H1 (cell line): ENCODE data around the gene DOCK10. TPM values are rescaled to one million over a fixed set of nuclear protein-coding genes. Genes with fewer than 3 reads are reported as not detected.

ENCODE experiments used
- CTCF ChIA-PET: fragments of 300-600 bp; sonication (Branson Sonifier 250); formaldehyde crosslinking; loops from one replicate; lab custom pipeline; 2021; ENCODE audit not compliant: partially characterized antibody; lab: Charles Lee
- POLR2A ChIA-PET: fragments of 300-600 bp; sonication (Branson Sonifier 250); formaldehyde crosslinking; loops from one replicate; lab custom pipeline; 2021; ENCODE audit warnings: inconsistent platforms; ENCODE audit not compliant: partially characterized antibody; lab: Charles Lee
- DNase-seq, 2 experiments: peaks; one replicate each; pipeline versions ENCODE4 v3.0.0 to v3.0.0-alpha.2; 2010 to 2022; ENCODE audit warnings: low spot score in 2 of 2, low read depth in 1 of 2, mixed read lengths in 1 of 2
- FAIRE-seq: peaks from 2 replicates; lab custom pipeline; 2011; peaks lifted over from hg19 to GRCh38; lab: Jason Lieb, UNC
- H2AFZ ChIP-seq: 2 replicates; pipeline ENCODE4 v1.8.1; 2012; ENCODE audit warnings: low read length, inconsistent platforms
- H2AK5ac ChIP-seq: 2 replicates; pipeline ENCODE4 v1.6.1; 2013; ENCODE audit warnings: low read depth, low read length
- H2BK120ac ChIP-seq: replicated peaks from 2 replicates; pipeline ENCODE3; 2013; ENCODE audit warnings: low read depth, low read length, inconsistent platforms
- H2BK12ac ChIP-seq: 2 replicates; pipeline ENCODE4 v1.6.1; 2013; ENCODE audit warnings: low read depth, low read length
- H2BK15ac ChIP-seq: 2 replicates; pipeline ENCODE4 v1.6.1; 2013; ENCODE audit warnings: low read length
- H2BK20ac ChIP-seq: 2 replicates; pipeline ENCODE4 v1.6.1; 2013; ENCODE audit warnings: low read length
- H2BK5ac ChIP-seq: 2 replicates; pipeline ENCODE4 v1.6.1; 2013; ENCODE audit warnings: low read depth, low read length
- H3K14ac ChIP-seq: 2 replicates; pipeline ENCODE4 v1.6.1; 2013; ENCODE audit warnings: inconsistent platforms; ENCODE audit not compliant: insufficient read length
- H3K18ac ChIP-seq: 2 replicates; pipeline ENCODE4 v1.6.1; 2013; ENCODE audit warnings: low read length; ENCODE audit errors: extremely low read depth
- H3K23ac ChIP-seq: 2 replicates; pipeline ENCODE4 v1.6.1; 2013; ENCODE audit warnings: inconsistent platforms; ENCODE audit not compliant: insufficient read length
- H3K23me2 ChIP-seq: 2 replicates; pipeline ENCODE4 v1.6.1; 2013; ENCODE audit warnings: low read depth, low read length
- H3K27ac ChIP-seq: 2 replicates; pipeline ENCODE4 v1.6.1; 2011; ENCODE audit warnings: low read depth, low read length, inconsistent platforms
- H3K27me3 ChIP-seq, 4 experiments: replicated peaks in 1 of 4; 1 replicate in 1 of 4; 2 replicates in 3 of 4; pipeline versions ENCODE4 v1.6.1 to v1.8.1; 2011 to 2013; ENCODE audit warnings: low read length in 3 of 4, mild to moderate bottlenecking in 3 of 4, inconsistent platforms in 2 of 4, mixed read lengths in 2 of 4, moderate library complexity in 1 of 4; ENCODE audit not compliant: control insufficient read depth in 3 of 4, insufficient read depth in 3 of 4; ENCODE audit errors: extremely low read depth in 1 of 4
- H3K36me3 ChIP-seq, 4 experiments: 2 replicates each; pipeline versions ENCODE4 v1.6.1 to v1.8.1; 2011 to 2013; ENCODE audit warnings: mild to moderate bottlenecking in 4 of 4, low read length in 3 of 4, moderate library complexity in 2 of 4, control low read depth in 1 of 4, inconsistent platforms in 1 of 4; ENCODE audit not compliant: insufficient read depth in 4 of 4, control insufficient read depth in 2 of 4
- H3K4ac ChIP-seq: replicated peaks from 2 replicates; pipeline ENCODE3; 2013; ENCODE audit warnings: low read length, low read depth, mixed read lengths, inconsistent platforms; ENCODE audit not compliant: insufficient read length
- H3K4me1 ChIP-seq, 4 experiments: replicated peaks in 1 of 4; 1 replicate in 1 of 4; 2 replicates in 3 of 4; pipeline versions ENCODE4 v1.6.1 to v1.8.1; 2011 to 2013; ENCODE audit warnings: low read length in 3 of 4, inconsistent platforms in 2 of 4, mixed read lengths in 1 of 4; ENCODE audit not compliant: insufficient read depth in 4 of 4, control insufficient read depth in 3 of 4
- H3K4me2 ChIP-seq, 2 experiments: 2 replicates each; pipeline versions ENCODE4 v1.6.1 to v1.8.1; 2011 to 2013; ENCODE audit warnings: low read depth in 2 of 2, low read length in 2 of 2, control low read depth in 1 of 2, inconsistent platforms in 1 of 2, mild to moderate bottlenecking in 1 of 2; ENCODE audit not compliant: insufficient read depth in 1 of 2
- H3K4me3 ChIP-seq, 4 experiments: fragments of 200-600, 300-600 bp in 1 of 4; sonication (generic), shearing (Covaris generic), sonication (Bioruptor Twin) in 1 of 4; 2 replicates each; pipeline versions ENCODE4 v1.5.1 to v1.8.1; 2011 to 2016; ENCODE audit warnings: low read length in 4 of 4, low read depth in 3 of 4, control low read depth in 2 of 4, inconsistent platforms in 2 of 4, mild to moderate bottlenecking in 2 of 4, mixed read lengths in 1 of 4, moderate library complexity in 1 of 4; ENCODE audit not compliant: insufficient read depth in 2 of 4; ENCODE audit errors: extremely low read depth in 1 of 4
- H3K56ac ChIP-seq: replicated peaks from 2 replicates; pipeline ENCODE3; 2013; ENCODE audit warnings: low read depth, mild to moderate bottlenecking, mixed read lengths, low read length, inconsistent platforms; ENCODE audit not compliant: insufficient read length
- H3K79me1 ChIP-seq: 2 replicates; pipeline ENCODE4 v1.6.1; 2013; ENCODE audit warnings: low read depth, low read length, control low read depth
- H3K79me2 ChIP-seq, 2 experiments: 2 replicates each; pipeline versions ENCODE4 v1.6.1 to v1.8.1; 2012 to 2013; ENCODE audit warnings: low read length in 2 of 2, mild to moderate bottlenecking in 2 of 2, inconsistent platforms in 1 of 2; ENCODE audit not compliant: insufficient read depth in 2 of 2, control insufficient read depth in 1 of 2
- H3K9ac ChIP-seq, 4 experiments: replicated peaks in 1 of 4; 1 replicate in 1 of 4; 2 replicates in 3 of 4; pipeline versions ENCODE4 v1.6.1 to v1.8.1; 2011 to 2013; ENCODE audit warnings: low read depth in 3 of 4, low read length in 3 of 4, control low read depth in 2 of 4, mild to moderate bottlenecking in 2 of 4, moderate library complexity in 2 of 4, inconsistent platforms in 1 of 4; ENCODE audit errors: extremely low read depth in 1 of 4
- H3K9me3 ChIP-seq, 2 experiments: 2 replicates each; pipeline versions ENCODE4 v1.6.1 to v1.8.1; 2012 to 2013; ENCODE audit warnings: mild to moderate bottlenecking in 2 of 2, moderate library complexity in 2 of 2, control low read depth in 1 of 2, inconsistent platforms in 1 of 2, low read depth in 1 of 2, low read length in 1 of 2, mixed read lengths in 1 of 2; ENCODE audit not compliant: insufficient read depth in 2 of 2
- H4K20me1 ChIP-seq, 2 experiments: replicated peaks in 1 of 2; 2 replicates each; pipeline versions ENCODE3 to v1.8.1; 2011 to 2013; ENCODE audit warnings: inconsistent platforms in 2 of 2, low read length in 2 of 2, mild to moderate bottlenecking in 1 of 2; ENCODE audit not compliant: insufficient read depth in 2 of 2, control insufficient read depth in 1 of 2
- H4K5ac ChIP-seq: 2 replicates; pipeline ENCODE4 v1.6.1; 2013; ENCODE audit warnings: low read length, low read depth, mixed read lengths, inconsistent platforms; ENCODE audit not compliant: insufficient read length
- H4K8ac ChIP-seq: 2 replicates; pipeline ENCODE4 v1.8.0; 2013; ENCODE audit warnings: mild to moderate bottlenecking, moderate library complexity, low read length, inconsistent platforms; ENCODE audit not compliant: insufficient read depth; ENCODE audit errors: extremely low read depth
- H4K91ac ChIP-seq: replicated peaks from 2 replicates; pipeline ENCODE3; 2013; ENCODE audit warnings: low read length, mixed read lengths, inconsistent platforms; ENCODE audit not compliant: insufficient read length
- NRF1 ChIP-seq: IDR thresholded peaks from 2 replicates; pipeline ENCODE4 v1.6.1; 2011; ENCODE audit warnings: mild to moderate bottlenecking, low read depth, low read length, improper control_type of control experiment
- ZNF274 ChIP-seq: IDR thresholded peaks from 2 replicates; pipeline ENCODE4 v1.7.0; 2012; ENCODE audit warnings: low read length, borderline replicate concordance; ENCODE audit errors: extremely low read depth
- WGBS, 2 experiments: shearing (Covaris generic) in 1 of 2; methylation state at CpG; one replicate each; pipeline versions ENCODE4 v1.1.6 to v1.1.7; 2013 to 2015; ENCODE audit warnings: low lambda C conversion rate in 2 of 2, mixed read lengths in 2 of 2, inconsistent platforms in 1 of 2, low coverage in 1 of 2, missing lambda C conversion rate in 1 of 2; ENCODE audit not compliant: insufficient replicate concordance in 2 of 2, insufficient coverage in 1 of 2, insufficient read length in 1 of 2; ENCODE audit errors: extremely low coverage in 1 of 2, missing lambda C conversion rate in 1 of 2; 5-methylcytosine and 5-hydroxymethylcytosine counted together
- polyA plus RNA-seq, 7 experiments: library from polyadenylated mRNA; depleted of rRNA in 3 of 7; stranded (reverse) in 5 of 7; unstranded in 2 of 7; fragments of >200 nt in 5 of 7; fragments of 200-250 nt in 2 of 7; gene quantifications; 1 replicate in 5 of 7; 2 replicates in 1 of 7; 4 replicates in 1 of 7; pipeline versions ENCODE4 v1.2.1 to v1.2.3, GENCODE V29; 2011 to 2013; ENCODE audit warnings: missing spikeins in 2 of 7, mixed read lengths in 2 of 7
- total RNA-seq: library from RNA; stranded (reverse); fragmentation: NEBNext Ultra II Directional; extraction: Animal tissue kit (Norgen Biotek cat#: 25700); gene quantifications from 2 replicates; pipeline ENCODE4 v1.2.1, GENCODE V29; 2021

Gene DOCK10
- total and polyA plus RNA-seq, 2 of the 8 experiments (the other 6 are each of a cell fraction or from before 2014, with no cell fraction given), result 0.33 to 1.6 TPM

DNA sequence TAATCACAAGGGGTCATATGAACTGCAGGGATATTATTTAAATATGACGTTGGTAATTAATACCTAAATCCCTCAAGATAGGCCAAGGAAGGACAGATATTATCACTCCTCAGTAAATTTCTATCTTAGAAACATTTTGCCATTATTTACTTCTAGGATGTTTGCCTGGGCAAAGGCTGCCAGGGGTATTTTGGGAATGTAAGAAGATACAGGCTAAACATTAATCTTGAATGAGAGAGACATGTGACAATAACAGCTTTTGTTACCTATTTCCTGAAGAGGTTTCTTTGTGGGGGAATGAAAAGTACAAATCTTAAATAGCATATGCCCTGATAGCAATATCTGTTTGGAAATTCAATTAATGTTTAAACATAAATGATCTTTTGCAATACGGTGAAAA is 325.3 kb downstream of the DOCK10 start:
- no peak overlapping the region for H3K14ac ChIP-seq
- H3K79me1 ChIP-seq, result no peaks in the 10 kb centered on the region
- no peak overlapping the region for H2BK5ac ChIP-seq
- H3K27ac ChIP-seq, result no peak overlapping the region
- no peak overlapping the region for H4K91ac ChIP-seq
- H3K23me2 ChIP-seq, result no peaks in the 10 kb centered on the region
- H4K20me1 ChIP-seq, result no peaks in the 10 kb centered on the region
- no peak overlapping the region for H3K56ac ChIP-seq
- H3K79me2 ChIP-seq, result no peaks in the 10 kb centered on the region
- TF ChIP-seq NRF1 (no peak), ZNF274 (no peak)
- H3K9me3 ChIP-seq, result no peaks in the 10 kb centered on the region
- H2BK15ac ChIP-seq, result no peak overlapping the region
- H2BK12ac ChIP-seq, result no peak overlapping the region
- no peak for FAIRE-seq
- H3K23ac ChIP-seq, result no peak overlapping the region
- H4K5ac ChIP-seq, result no peak overlapping the region
- H3K9ac ChIP-seq, result no peak overlapping the region
- CTCF ChIA-PET, result no interaction called here
- H2AK5ac ChIP-seq, result no peak overlapping the region
- no peak overlapping the region for H2BK20ac ChIP-seq
- H4K8ac ChIP-seq, result no peak overlapping the region
- POLR2A ChIA-PET, result no interaction called here
- H3K4ac ChIP-seq, result no peak overlapping the region
- H3K4me3 ChIP-seq, result no peak overlapping the region
- no peak overlapping the region for H2BK120ac ChIP-seq
- H3K27me3 ChIP-seq, result no peaks in the 10 kb centered on the region
- DNase-seq, result no peak
- H2AFZ ChIP-seq, result no peak overlapping the region
- H3K36me3 ChIP-seq, result no peaks in the 10 kb centered on the region
- no peak overlapping the region for H3K18ac ChIP-seq
- H3K4me2 ChIP-seq, result no peak overlapping the region
- no peaks in the 10 kb centered on the region for H3K4me1 ChIP-seq
- 85% methylated on average over 2 of the region's 2 CpGs; no CpG with 5 or more reads in 1 of the 2 experiments for WGBS, 2 experiments
